ENCODE results near the gene GBP5.

The GBP5 gene

DNA sequence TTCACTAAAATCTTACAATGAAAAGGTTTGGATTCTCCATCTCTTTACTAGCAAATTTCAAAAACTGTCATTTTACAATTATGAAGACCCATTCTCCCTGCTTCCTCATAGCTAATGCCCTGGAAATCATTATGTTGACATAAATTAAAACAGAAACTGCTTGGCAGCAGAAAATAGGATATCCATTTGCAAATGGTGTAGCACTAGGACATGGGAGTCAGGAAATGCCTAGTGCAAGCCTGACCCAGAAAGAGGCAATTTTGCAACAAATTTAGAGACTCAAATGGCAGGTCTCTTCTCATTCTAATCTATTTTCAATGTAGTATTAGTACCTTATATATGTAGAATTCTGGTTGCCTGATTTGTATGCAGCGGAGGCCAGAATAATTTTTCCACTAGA, 2.2 kb downstream of the GBP5 start:
- Histone ChIP-seq H3K79me2 (ENCODE audit: control insufficient read depth, low read length) (no peaks in the 10 kb centered on the region), H3F3A (ENCODE audit: control insufficient read depth, insufficient read depth) (no peaks in the 10 kb centered on the region), H3K9me3 (ENCODE audit: control insufficient read depth, insufficient read depth, low read length) (no peaks in the 10 kb centered on the region; the same call in 1 of the 2 replicates), H3K4me3 (ENCODE audit: low read length) (no peak overlapping the region), H3K36me3 (ENCODE audit: control insufficient read depth, low read length) (no peaks in the 10 kb centered on the region), H3K27ac (ENCODE audit: low read depth, low read length) (no peak overlapping the region), H3K27me3 (ENCODE audit: control insufficient read depth, low read length) (no peaks in the 10 kb centered on the region), H4K20me1 (ENCODE audit: control insufficient read depth, insufficient read depth, low read depth, low read length) (no peaks in the 10 kb centered on the region), H3K4me2 (ENCODE audit: low read length) (no peak overlapping the region), H3K9me2 (replicated peaks; ENCODE audit: control insufficient read depth, low read length) (no peaks in the 10 kb centered on the region), H3K4me1 (ENCODE audit: control insufficient read depth, low read length) (no peaks in the 10 kb centered on the region)
- no peak for TF ChIP-seq EZH2phosphoT487 (IDR thresholded peaks at IDR 0.05; ENCODE audit: borderline replicate concordance, low read length)
- TF ChIP-seq, protein P1, sequence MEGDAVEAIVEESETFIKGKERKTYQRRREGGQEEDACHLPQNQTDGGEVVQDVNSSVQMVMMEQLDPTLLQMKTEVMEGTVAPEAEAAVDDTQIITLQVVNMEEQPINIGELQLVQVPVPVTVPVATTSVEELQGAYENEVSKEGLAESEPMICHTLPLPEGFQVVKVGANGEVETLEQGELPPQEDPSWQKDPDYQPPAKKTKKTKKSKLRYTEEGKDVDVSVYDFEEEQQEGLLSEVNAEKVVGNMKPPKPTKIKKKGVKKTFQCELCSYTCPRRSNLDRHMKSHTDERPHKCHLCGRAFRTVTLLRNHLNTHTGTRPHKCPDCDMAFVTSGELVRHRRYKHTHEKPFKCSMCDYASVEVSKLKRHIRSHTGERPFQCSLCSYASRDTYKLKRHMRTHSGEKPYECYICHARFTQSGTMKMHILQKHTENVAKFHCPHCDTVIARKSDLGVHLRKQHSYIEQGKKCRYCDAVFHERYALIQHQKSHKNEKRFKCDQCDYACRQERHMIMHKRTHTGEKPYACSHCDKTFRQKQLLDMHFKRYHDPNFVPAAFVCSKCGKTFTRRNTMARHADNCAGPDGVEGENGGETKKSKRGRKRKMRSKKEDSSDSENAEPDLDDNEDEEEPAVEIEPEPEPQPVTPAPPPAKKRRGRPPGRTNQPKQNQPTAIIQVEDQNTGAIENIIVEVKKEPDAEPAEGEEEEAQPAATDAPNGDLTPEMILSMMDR (IDR thresholded peaks at IDR 0.05; ENCODE audit: low read depth, low read length, poor library complexity, severe bottlenecking) = no peak

DNA sequence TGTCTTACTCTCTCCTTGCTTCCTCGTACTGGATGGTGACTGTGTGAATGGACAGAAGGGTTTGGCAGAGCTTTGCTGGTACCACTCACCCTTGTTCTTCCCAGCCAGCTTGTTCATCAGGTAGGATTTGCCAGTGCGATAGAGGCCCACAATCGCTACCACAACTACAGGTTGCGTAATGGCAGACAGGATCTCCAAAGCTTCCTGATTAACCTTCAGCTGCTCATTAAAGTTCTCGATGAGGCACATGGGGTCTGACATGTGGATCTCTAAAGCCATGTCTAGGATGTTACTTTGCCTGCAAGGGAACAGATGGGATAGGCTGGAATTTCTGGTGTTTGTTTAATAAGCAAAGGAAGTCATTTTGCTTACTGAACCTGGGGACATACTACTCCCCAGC, 3.4 kb downstream of the GBP5 start:
- no peaks in the 10 kb centered on the region; the same call in 1 of the 2 replicates for H3K9me3 ChIP-seq (ENCODE audit: control insufficient read depth, insufficient read depth, low read length)
- TF ChIP-seq EZH2phosphoT487 (IDR thresholded peaks at IDR 0.05; ENCODE audit: borderline replicate concordance, low read length) = no peak
- TF ChIP-seq, protein P1 (IDR thresholded peaks at IDR 0.05; ENCODE audit: low read depth, low read length, poor library complexity, severe bottlenecking) = no peak
- no peaks in the 10 kb centered on the region for H3K36me3 ChIP-seq (ENCODE audit: control insufficient read depth, low read length)
- no peaks in the 10 kb centered on the region for H3K27me3 ChIP-seq (ENCODE audit: control insufficient read depth, low read length)
- no peaks in the 10 kb centered on the region for H3F3A ChIP-seq (ENCODE audit: control insufficient read depth, insufficient read depth)
- no peak overlapping the region for H3K27ac ChIP-seq (ENCODE audit: low read depth, low read length)
- no peak overlapping the region for H3K4me3 ChIP-seq (ENCODE audit: low read length)
- no peaks in the 10 kb centered on the region for H3K79me2 ChIP-seq (ENCODE audit: control insufficient read depth, low read length)
- no peaks in the 10 kb centered on the region for H4K20me1 ChIP-seq (ENCODE audit: control insufficient read depth, insufficient read depth, low read depth, low read length)
- no peaks in the 10 kb centered on the region for H3K9me2 ChIP-seq (replicated peaks; ENCODE audit: control insufficient read depth, low read length)
- no peak overlapping the region for H3K4me2 ChIP-seq (ENCODE audit: low read length)
- no peaks in the 10 kb centered on the region for H3K4me1 ChIP-seq (ENCODE audit: control insufficient read depth, low read length)

DNA sequence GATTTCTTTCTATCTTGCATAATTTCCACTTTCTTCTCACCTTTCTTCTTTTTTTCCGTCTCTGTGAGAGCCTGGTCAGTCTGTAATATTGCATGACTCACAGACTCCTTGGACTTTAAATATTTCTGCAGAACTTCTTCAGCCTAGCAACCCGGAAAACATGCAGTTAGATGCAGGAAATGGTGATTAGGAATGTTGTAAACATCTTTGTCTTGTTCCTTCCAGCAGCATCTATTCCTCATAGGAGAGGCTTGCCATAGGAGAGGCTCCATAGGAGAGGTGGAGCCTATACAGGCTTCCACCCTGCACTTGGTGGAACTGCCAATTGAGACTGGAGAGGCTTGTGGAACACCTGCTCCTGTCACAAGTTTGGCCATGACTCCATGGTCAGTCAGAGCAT, 10.0 kb downstream of the GBP5 start:
- Histone ChIP-seq H3K27ac (ENCODE audit: low read depth, low read length) (no peak overlapping the region), H3K36me3 (ENCODE audit: control insufficient read depth, low read length) (no peaks in the 10 kb centered on the region), H3K4me2 (ENCODE audit: low read length) (no peak overlapping the region)

More for the DNA sequence above, 10.0 kb downstream of the GBP5 start:
- Histone ChIP-seq H3K27me3 (ENCODE audit: control insufficient read depth, low read length) (0 out of 2 replicates have a peak, but pooled peaks cover 3% of the 10 kb centered on the region), H3K9me2 (replicated peaks; ENCODE audit: control insufficient read depth, low read length) (no peaks in the 10 kb centered on the region), H3K9me3 (ENCODE audit: control insufficient read depth, insufficient read depth, low read length) (no peaks in the 10 kb centered on the region), H3K4me1 (ENCODE audit: control insufficient read depth, low read length) (no peaks in the 10 kb centered on the region), H3K79me2 (ENCODE audit: control insufficient read depth, low read length) (no peaks in the 10 kb centered on the region), H4K20me1 (ENCODE audit: control insufficient read depth, insufficient read depth, low read depth, low read length) (no peaks in the 10 kb centered on the region), H3F3A (ENCODE audit: control insufficient read depth, insufficient read depth) (no peaks in the 10 kb centered on the region), H3K4me3 (ENCODE audit: low read length) (no peak overlapping the region)
- TF ChIP-seq EZH2phosphoT487 (IDR thresholded peaks at IDR 0.05; ENCODE audit: borderline replicate concordance, low read length) = no peak
- TF ChIP-seq, protein P1 (IDR thresholded peaks at IDR 0.05; ENCODE audit: low read depth, low read length, poor library complexity, severe bottlenecking) = no peak

All from DOHH2 (cell line).